Tibial nerve (tissue), 4 donors: ENCODE data around the gene LHFPL5. TPM values are rescaled to one million over a fixed set of nuclear protein-coding genes. Genes with fewer than 3 reads are reported as not detected.

Experiments used
- DNase-seq, 2 donors: peaks; one replicate each; pipeline ENCODE4 v3.0.0-alpha.2; 2019; ENCODE audit warnings: low spot score in 2 of 2
- H3K27ac ChIP-seq, 4 donors: fragments of 200-600 bp; sonication (generic) in 3 of 4; one replicate each; pipeline ENCODE4 v1.5.1; 2017 to 2019; ENCODE audit warnings: mild to moderate bottlenecking in 1 of 4
- H3K27me3 ChIP-seq, 2 donors: fragments of 200-600 bp; sonication (generic) in 1 of 2; one replicate each; pipeline versions ENCODE4 v1.5.1 to v1.6.0; 2017 to 2019
- H3K36me3 ChIP-seq, 3 donors: fragments of 200-600 bp; sonication (generic); one replicate each; pipeline ENCODE4 v1.5.1; 2018 to 2019
- H3K4me1 ChIP-seq, 4 donors: fragments of 200-600 bp; sonication (generic) in 3 of 4; one replicate each; pipeline ENCODE4 v1.5.1; 2017 to 2019
- H3K4me3 ChIP-seq, 4 donors: fragments of 200-600 bp; sonication (generic) in 3 of 4; one replicate each; pipeline ENCODE4 v1.5.1; 2017 to 2019; ENCODE audit warnings: mild to moderate bottlenecking in 1 of 4, moderate library complexity in 1 of 4
- H3K9me3 ChIP-seq, 4 donors: fragments of 200-600 bp; sonication (generic) in 3 of 4; one replicate each; pipeline ENCODE4 v1.5.1; 2017 to 2019
- EP300 ChIP-seq, 2 donors: sonication (generic); formaldehyde crosslinking; IDR thresholded peaks; one replicate each; pipeline ENCODE4 v1.6.1; 2017; ENCODE audit warnings: antibody characterized with exemption in 2 of 2, mild to moderate bottlenecking in 1 of 2
- POLR2A ChIP-seq, 2 donors: fragments of 450-650 bp; IDR thresholded peaks; one replicate each; pipeline ENCODE4 v1.6.1; 2017; ENCODE audit warnings: antibody characterized with exemption in 2 of 2, mild to moderate bottlenecking in 2 of 2, moderate library complexity in 2 of 2
- WGBS, 2 donors: methylation state at CpG; one replicate each; pipeline ENCODE4 v1.1.5; 2018; 5-methylcytosine and 5-hydroxymethylcytosine counted together
- total RNA-seq, 4 donors: library from RNA; depleted of rRNA; stranded (reverse); fragments of >200 nt; gene quantifications; one replicate each; pipeline ENCODE4 v1.1.0, GENCODE V29; 2016
- TF ChIP-seq, protein P1 (sequence below), 5 experiments: fragments of 200-600 bp in 3 of 5; fragments of 450-650 bp in 2 of 5; sonication (generic) in 3 of 5; IDR thresholded peaks; one replicate each; pipeline ENCODE4 v1.5.1; 2016 to 2019; ENCODE audit warnings: antibody characterized with exemption in 5 of 5, mild to moderate bottlenecking in 3 of 5, moderate library complexity in 2 of 5

Gene LHFPL5
- total RNA-seq, 4 donors from 2014 or later = not detected

DNA sequence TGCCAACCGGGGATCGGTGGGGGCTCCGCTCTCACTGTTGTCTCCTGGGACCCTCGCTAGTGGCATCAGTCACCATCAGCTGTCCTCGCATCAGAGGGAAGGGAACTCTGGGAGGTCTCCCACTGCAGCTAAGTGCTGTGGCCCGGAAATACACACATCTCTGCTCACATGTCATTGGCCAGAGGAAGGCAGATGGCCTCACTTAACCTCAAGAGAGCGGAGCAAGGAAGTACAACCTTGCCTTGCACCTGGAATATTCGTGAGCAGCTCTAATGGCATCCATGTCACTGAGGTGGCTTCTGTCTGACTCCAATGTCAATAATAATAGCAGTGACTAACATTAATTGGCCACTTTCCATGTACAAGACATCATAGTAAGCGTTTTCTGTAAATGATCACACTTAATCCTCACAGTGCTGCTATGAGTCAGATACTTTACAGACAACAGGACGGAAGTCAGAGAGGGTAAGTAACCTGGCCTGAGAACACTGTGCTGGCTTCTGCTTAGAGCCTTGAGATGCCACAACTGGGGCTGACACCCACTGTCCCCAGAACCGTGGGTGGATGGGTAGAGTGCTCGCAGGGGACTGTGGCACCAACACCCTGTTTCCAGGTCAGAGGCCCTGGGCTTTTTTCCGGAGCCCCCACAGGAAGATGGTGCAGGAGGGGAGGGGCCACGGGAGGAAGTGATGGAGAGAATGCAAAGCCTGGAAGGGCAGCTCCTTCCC is 6.0 kb downstream of the LHFPL5 start:
- H3K27ac ChIP-seq = no peak overlapping the region
- H3K4me1 ChIP-seq = no peaks in the 10 kb centered on the region
- no peak for TF ChIP-seq POLR2A (IDR thresholded peaks at IDR 0.05)
- TF ChIP-seq, protein P1, sequence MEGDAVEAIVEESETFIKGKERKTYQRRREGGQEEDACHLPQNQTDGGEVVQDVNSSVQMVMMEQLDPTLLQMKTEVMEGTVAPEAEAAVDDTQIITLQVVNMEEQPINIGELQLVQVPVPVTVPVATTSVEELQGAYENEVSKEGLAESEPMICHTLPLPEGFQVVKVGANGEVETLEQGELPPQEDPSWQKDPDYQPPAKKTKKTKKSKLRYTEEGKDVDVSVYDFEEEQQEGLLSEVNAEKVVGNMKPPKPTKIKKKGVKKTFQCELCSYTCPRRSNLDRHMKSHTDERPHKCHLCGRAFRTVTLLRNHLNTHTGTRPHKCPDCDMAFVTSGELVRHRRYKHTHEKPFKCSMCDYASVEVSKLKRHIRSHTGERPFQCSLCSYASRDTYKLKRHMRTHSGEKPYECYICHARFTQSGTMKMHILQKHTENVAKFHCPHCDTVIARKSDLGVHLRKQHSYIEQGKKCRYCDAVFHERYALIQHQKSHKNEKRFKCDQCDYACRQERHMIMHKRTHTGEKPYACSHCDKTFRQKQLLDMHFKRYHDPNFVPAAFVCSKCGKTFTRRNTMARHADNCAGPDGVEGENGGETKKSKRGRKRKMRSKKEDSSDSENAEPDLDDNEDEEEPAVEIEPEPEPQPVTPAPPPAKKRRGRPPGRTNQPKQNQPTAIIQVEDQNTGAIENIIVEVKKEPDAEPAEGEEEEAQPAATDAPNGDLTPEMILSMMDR (IDR thresholded peaks at IDR 0.05) = no peak
- TF ChIP-seq EP300 (IDR thresholded peaks at IDR 0.05) = no peak
- no peak for DNase-seq
- 65 to 77% methylated on average over 14 of the region's 14 CpGs for WGBS, 2 donors
- H3K27me3 ChIP-seq = peaks cover 0 to 12% of the 10 kb centered on the region in 2 donors
- no peak overlapping the region for H3K4me3 ChIP-seq
- H3K36me3 ChIP-seq = no peaks in the 10 kb centered on the region
- peaks cover 0 to 1% (median 0%) of the 10 kb centered on the region in 4 donors for H3K9me3 ChIP-seq

DNA sequence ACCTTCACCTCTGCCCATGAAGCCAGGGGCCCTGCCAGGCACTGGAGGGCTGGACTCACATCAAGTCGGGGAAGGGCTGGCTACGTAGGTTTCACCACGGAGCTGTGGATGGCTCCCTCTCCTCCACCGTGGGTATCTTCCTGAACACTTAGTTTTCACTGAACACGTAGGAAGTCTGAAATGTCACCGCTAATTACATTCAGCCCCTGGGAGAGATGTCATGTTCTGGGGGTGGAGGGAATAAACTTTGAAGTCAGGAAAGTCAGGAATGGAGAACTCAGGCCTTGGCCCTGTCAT is 6.5 kb downstream of the LHFPL5 start:
- H3K36me3 ChIP-seq = no peaks in the 10 kb centered on the region
- no peaks in the 10 kb centered on the region for H3K4me1 ChIP-seq
- DNase-seq = no peak
- WGBS, 2 donors = 66 to 70% methylated on average over 6 of the region's 6 CpGs
- TF ChIP-seq POLR2A (IDR thresholded peaks at IDR 0.05) = no peak
- TF ChIP-seq, protein P1 (IDR thresholded peaks at IDR 0.05) = no peak
- peaks cover 0 to 7% of the 10 kb centered on the region in 2 donors for H3K27me3 ChIP-seq
- no peak overlapping the region for H3K4me3 ChIP-seq
- H3K27ac ChIP-seq = no peak overlapping the region
- peaks cover 0 to 6% (median 0%) of the 10 kb centered on the region in 4 donors for H3K9me3 ChIP-seq

DNA sequence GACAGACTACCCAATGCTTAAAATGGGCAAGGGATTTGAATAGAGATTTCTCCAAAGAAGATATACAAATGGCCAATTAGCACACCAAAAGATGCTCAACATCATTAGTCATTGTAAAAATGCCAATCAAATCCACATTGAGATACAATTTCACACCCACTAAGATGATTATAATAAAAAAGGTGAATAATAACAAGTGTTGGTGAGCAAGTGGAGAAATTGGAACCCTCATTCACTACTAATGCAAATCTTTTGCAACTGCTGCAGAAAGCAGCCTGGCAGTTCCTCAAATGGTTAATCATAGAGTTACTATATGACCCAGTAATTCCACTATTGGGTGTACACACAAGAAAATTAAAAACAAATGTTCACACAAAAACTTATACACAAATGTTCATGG is 12.4 kb downstream of the LHFPL5 start:
- no peak for DNase-seq

DNA sequence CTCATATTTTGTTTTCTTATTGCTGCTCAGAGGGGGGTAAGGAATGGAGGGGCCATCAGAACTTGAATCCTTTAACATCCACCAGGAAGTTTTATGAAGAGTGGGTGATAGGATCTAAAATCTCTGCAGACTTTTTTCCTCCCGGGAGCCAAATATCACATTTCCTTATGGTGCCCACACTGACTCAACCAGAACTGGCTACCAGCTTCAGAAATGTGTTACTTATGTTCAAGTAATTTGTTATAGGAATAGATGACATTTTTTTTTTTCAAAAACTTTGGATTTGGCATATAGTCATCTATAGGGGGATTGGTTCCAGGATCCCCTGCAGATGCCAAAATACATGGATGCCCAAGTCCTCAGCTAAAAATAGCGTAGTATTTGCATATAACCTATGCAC is 18.4 kb downstream of the LHFPL5 start:
- no peak for DNase-seq
- H3K9me3 ChIP-seq = no peaks in the 10 kb centered on the region
- H3K4me1 ChIP-seq = no peaks in the 10 kb centered on the region
- no peak overlapping the region for H3K4me3 ChIP-seq
- no peaks in the 10 kb centered on the region for H3K27me3 ChIP-seq
- no peak overlapping the region for H3K27ac ChIP-seq
- 83 to 96% methylated on average over 2 of the region's 2 CpGs for WGBS, 2 donors
- H3K36me3 ChIP-seq = no peaks in the 10 kb centered on the region
- TF ChIP-seq EP300 (IDR thresholded peaks at IDR 0.05) (no peak), POLR2A (IDR thresholded peaks at IDR 0.05) (no peak)
- TF ChIP-seq, protein P1 (IDR thresholded peaks at IDR 0.05) = no peak

More for the DNA sequence above, 12.4 kb downstream of the LHFPL5 start:
- Histone ChIP-seq H3K36me3 (no peaks in the 10 kb centered on the region), H3K9me3 (peaks cover 0 to 21% (median 5%) of the 10 kb centered on the region in 4 donors), H3K4me1 (no peaks in the 10 kb centered on the region), H3K27ac (no peak overlapping the region), H3K4me3 (no peak overlapping the region), H3K27me3 (no peaks in the 10 kb centered on the region)
- TF ChIP-seq, protein P1 (IDR thresholded peaks at IDR 0.05) = no peak
- TF ChIP-seq POLR2A (IDR thresholded peaks at IDR 0.05) (no peak), EP300 (IDR thresholded peaks at IDR 0.05) (no peak)

DNA sequence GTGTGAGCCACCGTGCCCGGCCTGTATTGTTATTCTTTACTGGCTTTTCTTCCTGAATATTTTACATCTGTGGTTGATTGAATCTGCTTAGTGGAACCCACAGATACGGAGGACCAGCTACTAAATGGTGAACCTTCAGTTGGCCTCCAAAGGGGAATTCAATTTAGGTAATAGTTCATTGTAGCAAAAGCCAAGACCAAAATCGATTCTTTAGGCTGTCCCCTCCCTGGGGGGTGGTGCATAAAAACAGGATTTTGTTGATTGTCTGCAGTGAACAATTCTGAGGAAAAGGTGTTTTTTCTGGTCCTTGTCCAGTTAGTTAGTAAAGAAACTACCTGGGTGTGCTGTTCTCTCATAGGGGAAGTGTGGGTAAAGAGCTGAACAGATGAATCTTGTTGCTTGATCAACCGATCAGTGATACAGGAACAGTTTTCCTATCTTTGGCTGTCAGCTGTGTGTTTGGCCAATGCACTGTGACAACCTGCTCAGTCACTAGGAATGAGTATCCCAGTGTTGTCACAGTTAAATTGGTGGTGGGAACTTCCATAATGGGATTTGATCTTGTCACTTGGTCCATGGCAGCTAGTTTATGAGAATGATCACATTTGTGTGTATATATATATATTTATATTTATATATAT is 19.5 kb downstream of the LHFPL5 start:
- no peak for DNase-seq
- no peak overlapping the region for H3K27ac ChIP-seq
- no peaks in the 10 kb centered on the region for H3K27me3 ChIP-seq
- H3K36me3 ChIP-seq = no peaks in the 10 kb centered on the region
- TF ChIP-seq EP300 (IDR thresholded peaks at IDR 0.05) (no peak), POLR2A (IDR thresholded peaks at IDR 0.05) (no peak)
- TF ChIP-seq, protein P1 (IDR thresholded peaks at IDR 0.05) = no peak
- WGBS, 2 donors = 83 to 84% methylated on average over 5 of the region's 5 CpGs
- no peaks in the 10 kb centered on the region for H3K4me1 ChIP-seq
- H3K9me3 ChIP-seq = no peaks in the 10 kb centered on the region
- H3K4me3 ChIP-seq = no peak overlapping the region
